ENCODE data around the gene GMPPB. TPM values are rescaled to one million over a fixed set of nuclear protein-coding genes. Genes with fewer than 3 reads are reported as not detected.

The GMPPB gene
- total RNA-seq, 1 donor from 2014 or later: 50.4 TPM

- TF ChIP-seq, protein P1, sequence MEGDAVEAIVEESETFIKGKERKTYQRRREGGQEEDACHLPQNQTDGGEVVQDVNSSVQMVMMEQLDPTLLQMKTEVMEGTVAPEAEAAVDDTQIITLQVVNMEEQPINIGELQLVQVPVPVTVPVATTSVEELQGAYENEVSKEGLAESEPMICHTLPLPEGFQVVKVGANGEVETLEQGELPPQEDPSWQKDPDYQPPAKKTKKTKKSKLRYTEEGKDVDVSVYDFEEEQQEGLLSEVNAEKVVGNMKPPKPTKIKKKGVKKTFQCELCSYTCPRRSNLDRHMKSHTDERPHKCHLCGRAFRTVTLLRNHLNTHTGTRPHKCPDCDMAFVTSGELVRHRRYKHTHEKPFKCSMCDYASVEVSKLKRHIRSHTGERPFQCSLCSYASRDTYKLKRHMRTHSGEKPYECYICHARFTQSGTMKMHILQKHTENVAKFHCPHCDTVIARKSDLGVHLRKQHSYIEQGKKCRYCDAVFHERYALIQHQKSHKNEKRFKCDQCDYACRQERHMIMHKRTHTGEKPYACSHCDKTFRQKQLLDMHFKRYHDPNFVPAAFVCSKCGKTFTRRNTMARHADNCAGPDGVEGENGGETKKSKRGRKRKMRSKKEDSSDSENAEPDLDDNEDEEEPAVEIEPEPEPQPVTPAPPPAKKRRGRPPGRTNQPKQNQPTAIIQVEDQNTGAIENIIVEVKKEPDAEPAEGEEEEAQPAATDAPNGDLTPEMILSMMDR (conservative IDR thresholded peaks at IDR 0.05; ENCODE audit: low read depth, low read length): no peak
- no peak overlapping the region for H3K4me3 ChIP-seq (ENCODE audit: low read depth, low read length)
- DNase-seq (ENCODE audit: low read depth): peak; percentile 85
Observed at GRCh38 chr3:49747792-49748480, 24.2 kb upstream of the GMPPB start.

DNA sequence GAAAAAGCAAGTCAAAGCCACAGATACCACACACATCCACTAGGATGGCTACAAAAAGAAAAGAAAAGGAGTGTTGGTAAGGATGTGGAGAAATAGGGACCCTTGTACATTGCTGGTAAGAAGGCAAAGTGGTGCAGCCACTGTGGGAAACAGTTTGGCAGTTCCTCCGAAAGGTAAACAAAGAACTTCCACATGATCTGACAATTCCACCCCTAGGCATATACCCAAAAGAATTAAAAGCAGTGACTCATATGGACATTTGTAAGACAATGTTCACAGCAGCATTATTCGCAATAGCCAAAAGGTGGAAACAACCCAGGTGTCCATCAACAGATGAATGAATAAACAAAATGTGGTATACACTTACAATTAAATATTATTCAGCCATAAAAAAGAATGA lies 22.2 kb upstream of the GMPPB start:
- H3K4me3 ChIP-seq (ENCODE audit: low read depth, low read length): no peak overlapping the region
- TF ChIP-seq, protein P1 (conservative IDR thresholded peaks at IDR 0.05; ENCODE audit: low read depth, low read length): no peak
- no peak for DNase-seq (ENCODE audit: low read depth)

GRCh38 chr3:49740427-49740826 lies 16.7 kb upstream of the GMPPB start:
- DNase-seq (ENCODE audit: low read depth): no peak
- H3K4me3 ChIP-seq (ENCODE audit: low read depth, low read length): no peak overlapping the region
- TF ChIP-seq, protein P1 (conservative IDR thresholded peaks at IDR 0.05; ENCODE audit: low read depth, low read length): no peak

GRCh38 chr3:49738067-49738713 lies 14.4 kb upstream of the GMPPB start:
- TF ChIP-seq, protein P1 (conservative IDR thresholded peaks at IDR 0.05; ENCODE audit: low read depth, low read length): no peak
- no peak overlapping the region for H3K4me3 ChIP-seq (ENCODE audit: low read depth, low read length)
- DNase-seq (ENCODE audit: low read depth): no peak

DNA sequence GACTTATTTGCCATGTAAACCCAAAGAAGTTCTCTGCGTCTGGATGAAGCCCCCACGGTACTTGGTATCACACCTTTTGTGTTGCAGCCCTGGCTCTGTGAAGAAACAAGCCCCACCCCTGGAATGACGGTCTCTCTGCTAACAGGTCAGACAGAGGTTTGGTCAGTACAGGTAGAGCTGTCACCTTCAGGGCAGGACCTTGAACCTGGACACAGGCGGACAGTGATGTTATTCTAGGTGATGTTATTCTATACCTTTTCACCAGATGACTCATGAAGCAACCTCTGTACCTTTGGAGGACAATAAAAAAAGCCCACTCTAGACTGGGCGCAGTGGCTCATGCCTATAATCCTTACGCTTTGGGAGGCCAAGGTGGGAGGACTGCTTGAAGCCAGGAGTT lies 11.0 kb upstream of the GMPPB start:
- H3K4me3 ChIP-seq (ENCODE audit: low read depth, low read length): no peak overlapping the region

GRCh38 chr3:49733551-49733950 lies 9.8 kb upstream of the GMPPB start:
- no peak overlapping the region for H3K4me3 ChIP-seq (ENCODE audit: low read depth, low read length)
- TF ChIP-seq, protein P1 (conservative IDR thresholded peaks at IDR 0.05; ENCODE audit: low read depth, low read length): no peak
- no peak for DNase-seq (ENCODE audit: low read depth)

More for the DNA sequence above, 11.0 kb upstream of the GMPPB start:
- DNase-seq (ENCODE audit: low read depth): no peak
- TF ChIP-seq, protein P1 (conservative IDR thresholded peaks at IDR 0.05; ENCODE audit: low read depth, low read length): no peak

GRCh38 chr3:49732597-49732996 lies 8.8 kb upstream of the GMPPB start:
- no peak overlapping the region for H3K4me3 ChIP-seq (ENCODE audit: low read depth, low read length)
- DNase-seq (ENCODE audit: low read depth): no peak
- TF ChIP-seq, protein P1 (conservative IDR thresholded peaks at IDR 0.05; ENCODE audit: low read depth, low read length): no peak
